Stimulated activated naive CD8-positive, alpha-beta T cell treated with anti-CD3 and anti-CD28 coated beads, Interleukin-15, Interleukin-2, amounts not matched to agents 100 ng/mL and 50 ng/mL, for 24 hours (primary cell): ENCODE data around the gene NAPSA.
A peak's percentile ranks its signal among the peaks of the same experiment; 100 is the strongest.
"Not testable (repeated sequence)": the region's sequence is repeated elsewhere in the genome, so short reads cannot be mapped to it uniquely, and the experiment has no call there.

Experiments
- H3K27ac Mint-ChIP-seq: one replicate; pipeline ENCODE4 v1.8.0; 2021; ENCODE audit warnings: mild to moderate bottlenecking, mixed read lengths
- H3K27me3 Mint-ChIP-seq: one replicate; pipeline ENCODE4 v1.8.0; 2021; ENCODE audit warnings: mixed read lengths
- H3K36me3 Mint-ChIP-seq: one replicate; pipeline ENCODE4 v1.8.0; 2021; ENCODE audit warnings: low read depth, mixed read lengths
- H3K4me1 Mint-ChIP-seq: one replicate; pipeline ENCODE4 v1.8.0; 2021; ENCODE audit warnings: low read depth, mixed read lengths
- H3K4me3 Mint-ChIP-seq: one replicate; pipeline ENCODE4 v1.8.0; 2021; ENCODE audit warnings: mild to moderate bottlenecking, mixed read lengths
- H3K9me3 Mint-ChIP-seq: one replicate; pipeline ENCODE4 v1.8.0; 2021; ENCODE audit warnings: mixed read lengths

Gene NAPSA

GRCh38 chr19:50357178-50358100 lies 8.0 kb downstream of the NAPSA start:
- peaks cover 7% of the 10 kb centered on the region for H3K36me3 Mint-ChIP-seq

DNA sequence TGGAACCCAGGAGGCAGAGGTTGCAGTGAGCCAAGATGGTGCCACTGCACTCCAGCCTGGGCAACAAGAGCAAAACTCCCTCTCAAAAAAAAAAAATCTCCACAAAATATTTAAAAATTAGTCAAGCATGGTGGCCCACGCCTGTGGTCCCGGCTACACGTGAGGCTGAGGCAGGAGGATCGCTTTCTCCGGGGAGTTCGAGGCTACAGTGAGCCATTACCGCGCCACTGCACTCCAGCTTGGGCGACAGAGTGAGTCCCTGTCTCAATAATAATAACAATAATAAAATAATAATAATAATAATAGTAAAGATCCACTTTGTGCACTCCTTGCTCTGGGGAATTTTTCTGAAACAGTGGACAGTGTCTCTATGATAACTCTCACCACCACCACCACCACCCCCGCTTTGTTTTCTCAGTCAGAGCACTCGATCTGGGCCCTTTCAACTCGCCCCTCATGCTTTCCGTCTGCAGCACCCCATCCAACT lies 8.7 kb downstream of the NAPSA start:
- Mint-ChIP-seq H3K36me3 (peaks cover 5% of the 10 kb centered on the region), H3K4me3 (peak overlapping the region; percentile 82), H3K27ac (peak overlapping the region; percentile 91), H3K4me1 (peaks cover 49% of the 10 kb centered on the region), H3K9me3 (no peaks in the 10 kb centered on the region), H3K27me3 (no peaks in the 10 kb centered on the region)

More at GRCh38 chr19:50357178-50358100, 8.0 kb downstream of the NAPSA start:
- peak overlapping the region; percentile 82 for H3K4me3 Mint-ChIP-seq
- no peaks in the 10 kb centered on the region for H3K9me3 Mint-ChIP-seq
- peak overlapping the region; percentile 91 for H3K27ac Mint-ChIP-seq
- no peaks in the 10 kb centered on the region for H3K27me3 Mint-ChIP-seq
- peaks cover 56% of the 10 kb centered on the region for H3K4me1 Mint-ChIP-seq

DNA sequence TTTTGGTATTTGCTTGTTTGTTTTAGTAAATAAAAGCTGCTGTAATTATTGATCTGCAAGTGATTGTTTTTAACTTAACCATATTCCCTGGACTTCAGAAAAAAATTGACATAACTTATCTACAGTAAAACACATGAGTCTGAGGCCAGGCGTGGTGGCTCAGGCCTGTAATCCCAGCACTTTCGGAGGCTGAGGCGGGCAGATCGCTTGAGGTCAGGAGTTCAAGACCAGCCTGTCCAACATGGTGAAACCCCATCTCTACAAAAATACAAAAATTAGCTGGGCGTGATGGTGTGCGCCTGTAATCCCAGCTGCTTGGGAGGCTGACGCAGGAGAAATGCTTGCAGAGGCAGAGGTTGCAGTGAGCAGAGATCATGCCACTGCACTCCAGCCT lies 12.0 kb downstream of the NAPSA start:
- H3K27ac Mint-ChIP-seq, H3K36me3 Mint-ChIP-seq, H3K27me3 Mint-ChIP-seq, H3K4me3 Mint-ChIP-seq, H3K9me3 Mint-ChIP-seq: not testable (repeated sequence)
- peaks cover 23% of the 10 kb centered on the region for H3K4me1 Mint-ChIP-seq

GRCh38 chr19:50352242-50352641 lies 13.2 kb downstream of the NAPSA start:
- Mint-ChIP-seq H3K9me3 (no peaks in the 10 kb centered on the region), H3K4me1 (peaks cover 21% of the 10 kb centered on the region), H3K4me3 (no peak overlapping the region), H3K36me3 (no peaks in the 10 kb centered on the region), H3K27ac (no peak overlapping the region), H3K27me3 (no peaks in the 10 kb centered on the region)

- Mint-ChIP-seq H3K4me3 (no peak overlapping the region), H3K27ac (no peak overlapping the region)
Measured at GRCh38 chr19:50349277-50350057, 16.0 kb downstream of the NAPSA start.

GRCh38 chr19:50347089-50347581 lies 18.3 kb downstream of the NAPSA start:
- peak overlapping the region; percentile 66 for H3K27ac Mint-ChIP-seq
- peaks cover 38% of the 10 kb centered on the region for H3K4me1 Mint-ChIP-seq
- not testable (repeated sequence) for H3K9me3 Mint-ChIP-seq, H3K27me3 Mint-ChIP-seq, H3K36me3 Mint-ChIP-seq
- H3K4me3 Mint-ChIP-seq: peak overlapping the region; percentile 30

More at GRCh38 chr19:50349277-50350057, 16.0 kb downstream of the NAPSA start:
- no peaks in the 10 kb centered on the region for H3K27me3 Mint-ChIP-seq
- H3K4me1 Mint-ChIP-seq: peaks cover 33% of the 10 kb centered on the region
- H3K36me3 Mint-ChIP-seq: no peaks in the 10 kb centered on the region
- no peaks in the 10 kb centered on the region for H3K9me3 Mint-ChIP-seq

GRCh38 chr19:50344661-50345318 lies 20.6 kb downstream of the NAPSA start:
- peaks cover 38% of the 10 kb centered on the region for H3K4me1 Mint-ChIP-seq
- no peaks in the 10 kb centered on the region for H3K27me3 Mint-ChIP-seq
- H3K4me3 Mint-ChIP-seq: peak overlapping the region; percentile 53
- H3K36me3 Mint-ChIP-seq: no peaks in the 10 kb centered on the region
- H3K9me3 Mint-ChIP-seq: no peaks in the 10 kb centered on the region
- no peak overlapping the region for H3K27ac Mint-ChIP-seq

GRCh38 chr19:50341091-50341564 lies 24.3 kb downstream of the NAPSA start:
- no peak overlapping the region for H3K4me3 Mint-ChIP-seq
- H3K36me3 Mint-ChIP-seq: no peaks in the 10 kb centered on the region
- H3K27ac Mint-ChIP-seq: no peak overlapping the region
- peaks cover 10% of the 10 kb centered on the region for H3K4me1 Mint-ChIP-seq
- no peaks in the 10 kb centered on the region for H3K27me3 Mint-ChIP-seq
- H3K9me3 Mint-ChIP-seq: no peaks in the 10 kb centered on the region

GRCh38 chr19:50340331-50340730 lies 25.1 kb downstream of the NAPSA start:
- Mint-ChIP-seq H3K9me3 (no peaks in the 10 kb centered on the region), H3K27ac (no peak overlapping the region), H3K4me3 (peak overlapping the region; percentile 33), H3K4me1 (peaks cover 15% of the 10 kb centered on the region), H3K27me3 (peaks cover 6% of the 10 kb centered on the region), H3K36me3 (peaks cover 5% of the 10 kb centered on the region)

GRCh38 chr19:50337031-50337430 lies 28.4 kb downstream of the NAPSA start:
- peaks cover 10% of the 10 kb centered on the region for H3K36me3 Mint-ChIP-seq
- H3K27me3 Mint-ChIP-seq: peaks cover 23% of the 10 kb centered on the region
- peaks cover 36% of the 10 kb centered on the region for H3K4me1 Mint-ChIP-seq

DNA sequence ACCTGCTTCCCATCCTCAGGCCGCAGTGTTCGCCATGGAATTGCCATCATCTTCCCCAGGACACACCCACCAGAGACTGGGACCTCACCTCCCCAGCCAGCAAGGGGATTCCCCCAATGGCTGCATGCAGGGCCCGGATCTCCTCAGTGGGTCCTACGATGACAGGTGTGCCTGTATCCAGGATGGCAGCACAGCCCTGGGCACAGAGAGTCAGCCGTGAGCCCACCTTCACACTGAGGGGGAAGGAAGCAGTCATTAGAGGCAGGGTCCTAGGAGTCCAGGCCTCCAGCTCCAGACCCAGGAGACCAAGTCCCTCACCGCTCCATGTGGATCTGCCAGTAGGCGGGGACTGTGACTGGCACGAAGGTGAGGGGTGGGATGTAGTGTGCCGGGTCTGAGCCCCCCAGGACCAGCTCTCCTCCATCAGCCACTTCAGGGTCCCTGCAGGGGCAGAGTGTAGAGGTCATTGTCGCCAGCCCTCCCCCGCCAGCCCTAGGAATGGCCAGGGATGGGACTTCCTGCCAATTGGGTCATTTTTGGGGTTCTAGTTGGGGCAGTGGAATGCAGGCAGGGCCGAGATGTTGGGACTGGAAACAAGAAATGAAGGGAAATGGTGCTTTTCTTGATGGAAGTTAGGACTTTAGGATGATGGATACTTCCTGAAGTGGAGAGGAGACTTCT lies 30.6 kb downstream of the NAPSA start:
- no peak overlapping the region for H3K4me3 Mint-ChIP-seq
- peaks cover 41% of the 10 kb centered on the region for H3K27me3 Mint-ChIP-seq
- no peaks in the 10 kb centered on the region for H3K9me3 Mint-ChIP-seq
- peaks cover 10% of the 10 kb centered on the region for H3K36me3 Mint-ChIP-seq
- no peak overlapping the region for H3K27ac Mint-ChIP-seq
- H3K4me1 Mint-ChIP-seq: peaks cover 54% of the 10 kb centered on the region

More at GRCh38 chr19:50337031-50337430, 28.4 kb downstream of the NAPSA start:
- not testable (repeated sequence) for H3K9me3 Mint-ChIP-seq, H3K27ac Mint-ChIP-seq, H3K4me3 Mint-ChIP-seq

GRCh38 chr19:50333737-50334617 lies 31.5 kb downstream of the NAPSA start:
- Mint-ChIP-seq H3K9me3 (peaks cover 6% of the 10 kb centered on the region), H3K36me3 (peaks cover 16% of the 10 kb centered on the region), H3K4me1 (peaks cover 61% of the 10 kb centered on the region), H3K27ac (peak overlapping the region; percentile 94), H3K27me3 (peaks cover 48% of the 10 kb centered on the region), H3K4me3 (peak overlapping the region; percentile 85)

- H3K36me3 Mint-ChIP-seq: peaks cover 16% of the 10 kb centered on the region
- H3K9me3 Mint-ChIP-seq: peaks cover 6% of the 10 kb centered on the region
- H3K4me1 Mint-ChIP-seq: peaks cover 61% of the 10 kb centered on the region
- peak overlapping the region; percentile 85 for H3K4me3 Mint-ChIP-seq
- peak overlapping the region; percentile 94 for H3K27ac Mint-ChIP-seq
- peaks cover 48% of the 10 kb centered on the region for H3K27me3 Mint-ChIP-seq
Measured at GRCh38 chr19:50333235-50333736, 32.2 kb downstream of the NAPSA start.
